8988T (cell line): Measurements from ENCODE around the gene TRIM26.

Experiments
- DNase-seq: peaks from one replicate; pipeline ENCODE4 v3.0.0; 2011

Gene TRIM26

GRCh38 chr6:30207619-30208295, 5.4 kb downstream of the TRIM26 start:
- no peak for DNase-seq

- DNase-seq, result no peak
Measured at GRCh38 chr6:30206799-30207618, 6.2 kb downstream of the TRIM26 start.

GRCh38 chr6:30206152-30206551, 7.1 kb downstream of the TRIM26 start:
- no peak for DNase-seq

DNA sequence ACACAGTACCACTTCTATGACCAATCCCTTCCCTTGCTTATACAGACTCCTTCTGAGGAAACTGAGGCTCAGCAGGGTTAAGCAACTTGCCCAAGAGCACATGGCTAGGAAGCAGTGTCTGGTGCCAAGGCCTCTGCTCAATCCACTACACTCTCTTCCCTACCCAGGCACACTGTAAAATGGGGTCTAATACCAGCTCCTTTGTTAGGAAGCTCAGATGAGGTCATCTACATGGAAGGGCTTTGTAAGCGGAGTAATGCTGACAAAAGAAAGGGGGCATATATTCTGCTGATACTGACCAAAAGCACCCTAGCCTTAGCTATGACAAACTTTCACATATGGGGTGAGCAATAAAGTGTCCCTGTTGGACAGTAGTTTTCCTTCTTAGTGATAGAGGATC, 9.1 kb downstream of the TRIM26 start:
- no peak for DNase-seq

- no peak for DNase-seq
Measured at GRCh38 chr6:30202366-30202765, 10.8 kb downstream of the TRIM26 start.

DNA sequence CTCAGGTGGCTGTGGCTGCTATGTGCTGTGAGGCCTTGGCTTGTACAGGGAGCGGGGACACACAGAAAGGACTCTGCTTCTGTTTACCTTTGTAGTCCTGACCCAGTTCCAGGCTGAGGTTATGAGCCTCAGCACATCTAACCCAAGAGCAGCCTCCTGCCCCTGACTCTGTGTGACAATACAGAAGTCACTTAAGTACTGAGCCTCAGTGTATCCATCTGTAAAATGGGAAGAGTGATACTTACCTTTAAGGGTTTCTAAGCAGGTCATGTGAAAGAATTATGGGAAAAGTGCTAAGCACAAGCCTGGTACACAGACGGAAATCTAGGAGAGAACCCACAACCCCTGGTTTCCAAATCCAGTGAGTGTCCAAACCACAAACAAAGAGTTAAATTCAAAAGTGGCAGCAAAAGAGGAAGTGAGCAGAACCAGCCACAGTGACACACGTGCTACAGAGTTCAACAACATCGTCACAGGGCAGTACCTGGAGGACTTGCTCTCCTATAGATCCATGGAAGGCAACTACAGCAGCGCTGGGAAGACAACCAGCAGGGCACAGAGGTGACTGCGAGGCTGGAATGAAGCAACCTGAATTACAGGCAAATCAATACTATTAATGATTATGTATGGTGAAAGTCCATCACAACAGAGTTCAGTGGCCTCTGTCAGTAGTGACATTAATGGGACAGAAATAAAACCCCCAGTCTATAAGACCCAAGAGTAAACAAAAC, 12.5 kb downstream of the TRIM26 start:
- no peak for DNase-seq

- DNase-seq, result no peak
Measured at GRCh38 chr6:30198166-30199084, 14.8 kb downstream of the TRIM26 start.

DNA sequence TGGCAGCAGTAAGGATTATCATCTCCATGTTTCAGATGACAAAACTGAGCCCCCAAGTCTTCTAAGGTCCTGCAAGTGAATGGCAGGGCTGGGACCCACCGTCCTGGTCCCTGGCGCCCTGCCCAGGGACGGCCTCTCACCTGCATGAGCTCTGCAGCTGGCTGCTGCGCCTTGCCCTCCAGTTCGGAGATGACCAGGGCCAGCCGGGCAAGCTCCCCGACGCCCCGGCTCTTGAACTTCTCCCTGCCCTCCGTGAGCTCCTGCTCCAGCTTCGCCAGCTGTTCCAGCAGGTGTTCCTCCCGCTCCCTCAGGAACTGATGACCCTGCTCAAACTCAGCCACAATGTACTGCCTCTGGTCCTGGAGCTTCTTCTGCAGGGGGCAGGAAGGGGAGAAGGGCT, 16.8 kb downstream of the TRIM26 start:
- DNase-seq, result no peak

DNA sequence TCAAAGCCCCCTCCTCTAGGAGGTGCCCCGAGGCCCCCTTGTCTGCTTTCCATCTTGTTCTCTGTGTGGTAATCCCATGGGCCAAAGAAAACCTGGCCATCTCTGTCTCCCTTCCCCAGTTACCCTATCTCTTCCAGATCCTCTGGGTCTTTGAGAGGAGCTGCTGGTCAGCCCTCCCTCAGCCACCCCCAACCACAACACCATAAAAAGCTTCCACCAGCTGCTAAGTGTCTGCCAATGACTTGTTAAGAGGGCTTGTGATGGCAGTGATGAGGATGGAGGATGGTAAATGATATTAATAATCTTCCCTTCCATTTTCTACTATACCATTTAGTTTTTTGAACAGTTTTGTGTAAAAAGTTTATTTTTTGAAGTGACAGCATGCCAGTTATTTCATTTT, 17.3 kb downstream of the TRIM26 start:
- no peak for DNase-seq

GRCh38 chr6:30194797-30195690, 18.2 kb downstream of the TRIM26 start:
- DNase-seq, result no peak

GRCh38 chr6:30192076-30192475, 21.1 kb downstream of the TRIM26 start:
- DNase-seq, result no peak

DNA sequence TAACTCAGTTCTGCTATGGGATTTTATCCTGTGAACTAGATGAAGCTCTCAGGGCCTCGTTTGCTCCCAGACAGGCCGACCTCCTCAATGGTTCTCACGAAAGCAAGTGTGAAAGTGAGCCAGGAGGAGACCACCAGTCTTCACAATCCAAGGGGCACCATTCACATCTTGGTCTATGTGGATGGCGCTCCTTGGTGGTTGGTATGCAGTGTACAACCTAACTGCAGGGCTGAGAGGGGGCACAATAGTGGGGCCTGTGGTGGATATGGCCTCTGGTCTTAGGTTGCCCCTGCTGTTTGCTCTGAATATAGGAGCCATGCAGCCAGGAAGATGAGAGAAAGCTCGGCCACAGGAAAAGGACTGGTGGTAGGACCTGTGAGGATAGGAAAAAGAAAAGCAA, 24.7 kb downstream of the TRIM26 start:
- DNase-seq, result no peak

DNA sequence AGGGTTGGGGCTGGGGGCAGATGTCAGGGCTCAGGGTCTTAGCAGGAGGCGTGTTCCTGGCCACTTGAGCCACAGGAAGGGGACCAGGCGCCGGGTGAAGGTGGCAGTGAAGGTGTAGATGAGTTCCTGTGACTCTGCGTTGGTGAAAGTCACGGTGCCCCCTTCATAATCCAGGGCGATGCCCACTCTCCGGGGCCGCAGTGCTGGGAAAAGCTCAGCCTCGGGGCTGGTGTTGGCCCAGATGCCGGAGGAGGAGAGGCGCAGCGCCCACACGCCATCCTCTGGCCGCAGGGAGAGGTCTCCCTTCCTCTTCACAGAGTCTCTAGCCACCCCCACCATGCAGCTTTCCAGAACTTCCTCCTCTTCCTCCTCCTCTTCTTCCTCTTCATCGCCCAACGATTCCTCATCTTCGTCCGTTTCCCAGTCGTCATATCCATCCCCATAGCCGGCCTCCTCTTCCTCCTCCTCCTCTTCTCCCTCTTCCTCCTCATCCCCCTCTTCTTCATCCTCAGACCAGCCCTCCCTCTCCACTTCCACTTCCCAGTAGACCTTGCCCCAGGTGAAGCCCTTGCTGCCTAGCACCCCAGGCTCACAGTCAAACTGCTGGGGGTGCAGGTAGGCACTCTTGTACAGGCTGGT, 27.2 kb downstream of the TRIM26 start:
- DNase-seq, result no peak

- no peak for DNase-seq
Measured at GRCh38 chr6:30184417-30185031, 28.7 kb downstream of the TRIM26 start.

- no peak for DNase-seq
Measured at GRCh38 chr6:30180145-30180544, 33.1 kb downstream of the TRIM26 start.

DNA sequence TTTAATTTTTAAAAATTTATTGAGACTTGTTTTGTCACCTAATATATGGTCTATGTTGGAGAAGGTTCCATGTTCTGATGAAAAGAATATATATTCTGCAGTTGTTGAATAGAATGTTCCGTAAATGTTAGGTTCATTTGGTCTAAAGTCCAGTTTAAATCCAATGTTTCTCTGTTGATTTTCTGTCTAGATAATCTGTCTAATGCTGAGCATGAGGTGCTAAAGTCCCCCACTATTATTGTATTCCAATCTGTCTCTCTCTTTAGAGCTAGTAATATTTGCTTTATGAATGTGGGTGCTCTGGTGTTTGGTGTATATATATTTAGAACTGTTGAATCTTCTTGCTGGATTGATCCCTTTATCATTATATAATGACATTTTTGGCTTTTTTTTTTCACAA, 34.4 kb downstream of the TRIM26 start:
- no peak for DNase-seq

- DNase-seq, result no peak
Measured at GRCh38 chr6:30175765-30176164, 37.4 kb downstream of the TRIM26 start.

GRCh38 chr6:30172681-30173080, 40.5 kb downstream of the TRIM26 start:
- DNase-seq, result no peak

DNA sequence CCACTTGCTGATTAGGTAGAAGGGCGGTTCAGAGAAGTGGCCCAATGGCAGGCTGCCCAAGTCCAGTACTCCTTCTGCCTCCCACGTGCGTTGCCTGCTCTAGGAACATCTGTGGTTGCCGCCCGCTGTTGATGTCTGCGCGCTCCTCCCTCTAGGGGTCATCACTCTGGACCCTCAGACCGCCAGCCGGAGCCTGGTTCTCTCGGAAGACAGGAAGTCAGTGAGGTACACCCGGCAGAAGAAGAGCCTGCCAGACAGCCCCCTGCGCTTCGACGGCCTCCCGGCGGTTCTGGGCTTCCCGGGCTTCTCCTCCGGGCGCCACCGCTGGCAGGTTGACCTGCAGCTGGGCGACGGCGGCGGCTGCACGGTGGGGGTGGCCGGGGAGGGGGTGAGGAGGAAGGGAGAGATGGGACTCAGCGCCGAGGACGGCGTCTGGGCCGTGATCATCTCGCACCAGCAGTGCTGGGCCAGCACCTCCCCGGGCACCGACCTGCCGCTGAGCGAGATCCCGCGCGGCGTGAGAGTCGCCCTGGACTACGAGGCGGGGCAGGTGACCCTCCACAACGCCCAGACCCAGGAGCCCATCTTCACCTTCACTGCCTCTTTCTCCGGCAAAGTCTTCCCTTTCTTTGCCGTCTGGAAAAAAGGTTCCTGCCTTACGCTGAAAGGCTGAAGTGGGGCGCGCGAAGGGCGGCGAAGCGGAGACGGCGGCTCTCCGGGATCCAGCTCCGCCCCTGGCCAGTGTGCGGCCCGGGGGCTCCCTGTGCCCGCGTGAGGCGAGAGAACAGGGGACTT, 41.3 kb downstream of the TRIM26 start:
- no peak for DNase-seq
